ENCODE results near the gene CREB5.
A peak's percentile ranks its signal among the peaks of the same experiment; 100 is the strongest.

Gene CREB5

DNA sequence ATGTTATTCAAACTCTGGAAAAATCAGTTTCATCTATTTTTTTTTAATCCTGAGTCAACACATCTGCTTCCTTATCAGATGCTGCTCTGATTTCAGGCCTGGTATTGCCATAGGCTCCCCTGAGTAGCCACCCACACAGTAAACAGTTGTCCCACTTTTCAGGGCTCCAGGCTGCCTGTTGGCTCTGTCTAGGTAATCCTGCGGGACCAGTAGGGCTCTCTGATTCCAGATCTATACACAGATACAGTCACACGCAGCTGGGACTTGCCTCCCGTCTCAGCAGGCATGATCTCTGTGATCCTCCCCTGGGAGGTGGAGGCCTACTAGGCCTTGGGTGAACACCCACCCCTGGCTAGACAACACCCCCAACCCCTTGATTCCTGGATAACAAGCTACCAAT, 206.1 kb downstream of the CREB5 start:
- no peak for DNase-seq

GRCh38 chr7:28619256-28619655, 206.9 kb downstream of the CREB5 start:
- no peak for DNase-seq

GRCh38 chr7:28621369-28621841, 209.1 kb downstream of the CREB5 start:
- DNase-seq, result no peak

- no peak for DNase-seq
Observed at GRCh38 chr7:28623105-28623730, 210.9 kb downstream of the CREB5 start.

DNA sequence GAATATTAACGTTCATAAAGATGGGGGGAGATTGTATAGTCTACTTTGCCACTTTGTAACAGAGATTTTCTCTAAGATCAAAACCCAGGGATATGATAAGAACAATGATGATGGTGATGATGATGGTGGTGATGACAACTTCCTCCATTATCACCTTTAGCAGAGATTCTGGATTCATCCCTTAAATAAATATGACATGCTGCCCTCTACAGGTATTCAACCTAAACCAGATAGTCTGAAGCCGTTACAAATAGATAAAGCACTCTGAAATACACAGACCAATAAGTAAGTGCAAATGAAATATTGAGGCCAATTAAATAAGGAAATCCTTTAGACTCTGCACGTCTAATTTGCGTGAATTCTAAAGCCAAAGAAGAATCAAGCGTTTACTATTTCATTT, 211.5 kb downstream of the CREB5 start:
- no peak for DNase-seq

GRCh38 chr7:28625432-28625831, 213.1 kb downstream of the CREB5 start:
- DNase-seq, result no peak

- DNase-seq, result no peak
Observed at GRCh38 chr7:28626221-28626620, 213.9 kb downstream of the CREB5 start.

DNA sequence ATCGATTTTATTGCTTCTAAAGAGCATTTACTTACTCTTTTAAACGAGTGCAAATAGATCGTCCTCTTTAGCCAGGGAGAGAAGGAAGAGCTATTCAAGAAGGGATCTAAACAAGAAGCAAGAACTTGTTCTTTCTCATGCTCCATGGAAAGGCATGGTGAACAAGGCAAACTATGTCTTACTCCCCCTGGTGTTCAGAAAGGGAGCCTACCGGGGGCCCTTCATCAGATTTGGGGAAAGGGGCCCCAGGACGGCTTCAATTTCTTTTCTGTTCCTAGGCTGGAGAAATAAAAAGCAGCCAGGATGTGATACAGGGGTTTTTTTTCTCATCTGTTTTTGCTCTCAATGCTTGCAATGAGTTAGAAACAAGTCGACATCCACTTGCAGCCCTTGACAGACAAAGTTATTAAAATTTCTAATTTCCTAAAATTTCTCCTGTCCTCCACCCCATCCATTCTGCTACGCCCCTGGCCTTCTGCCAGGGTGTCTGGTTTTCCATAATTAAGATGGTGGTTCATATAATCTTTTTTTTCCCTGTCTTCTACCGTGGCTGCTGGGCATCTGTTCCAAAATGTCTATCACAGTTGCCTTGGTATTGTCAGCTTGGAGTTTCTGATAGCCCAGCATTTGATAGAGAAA, 214.4 kb downstream of the CREB5 start:
- peak; percentile 15 for DNase-seq

GRCh38 chr7:28627263-28627653, 214.9 kb downstream of the CREB5 start:
- no peak for DNase-seq

DNA sequence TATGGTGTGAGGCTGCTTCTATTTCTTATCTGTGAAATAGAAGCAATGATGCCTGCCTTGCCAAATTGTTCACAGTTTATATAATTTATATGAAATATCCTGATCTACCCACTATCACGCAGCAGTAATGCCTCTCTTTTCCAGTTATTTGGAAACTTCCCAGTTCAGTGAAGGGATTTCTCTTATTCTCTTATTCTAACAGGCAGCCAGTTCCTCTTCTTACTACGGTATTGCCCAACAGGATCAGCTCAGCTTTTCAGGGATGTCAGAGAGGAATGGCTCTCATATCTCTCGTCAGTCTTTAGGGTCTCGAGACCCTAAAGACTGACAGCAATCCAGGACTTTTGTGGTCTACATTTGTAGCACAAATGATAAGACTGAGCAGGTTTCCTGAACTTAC, 215.6 kb downstream of the CREB5 start:
- DNase-seq, result no peak

- DNase-seq, result no peak
Observed at GRCh38 chr7:28629216-28629842, 217.0 kb downstream of the CREB5 start.

DNA sequence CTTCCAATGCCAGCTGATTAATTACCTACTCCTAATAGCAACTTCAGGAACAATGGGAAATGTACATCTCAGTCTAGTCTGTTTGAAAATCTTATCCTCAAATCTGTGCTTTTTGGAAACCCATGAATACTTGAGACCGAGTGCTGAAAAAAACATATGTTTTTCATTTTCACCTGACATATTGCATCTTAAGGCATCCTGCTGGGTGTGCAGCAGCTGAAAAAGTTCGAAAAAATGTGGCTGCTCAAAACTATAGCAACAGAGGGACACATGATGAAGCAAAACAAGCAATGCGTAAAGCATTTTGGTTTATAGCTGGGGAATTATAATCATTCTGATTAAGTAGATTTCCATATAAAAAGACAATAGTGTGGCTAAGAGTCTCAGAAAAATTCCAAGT, 218.0 kb downstream of the CREB5 start:
- DNase-seq, result no peak

DNA sequence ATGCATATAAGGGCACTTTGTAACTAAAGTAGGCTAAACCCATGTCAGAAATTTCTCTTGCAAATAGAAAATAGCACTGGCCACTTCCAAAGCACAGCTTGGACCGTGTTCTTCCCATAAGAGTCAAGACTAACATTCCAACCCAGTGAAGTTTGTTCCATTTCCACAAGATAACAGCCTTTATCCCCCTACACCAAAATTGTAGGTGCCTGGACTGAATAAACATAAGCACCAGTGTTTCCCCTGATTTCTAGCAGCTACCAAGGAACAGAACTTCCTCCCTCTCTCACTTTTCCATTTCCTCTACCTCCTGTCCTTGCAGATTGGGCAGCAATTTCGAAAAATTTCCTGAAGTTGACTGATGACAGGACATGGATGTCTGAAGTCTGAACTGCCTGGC, 219.7 kb downstream of the CREB5 start:
- DNase-seq, result no peak

- DNase-seq, result no peak
Observed at GRCh38 chr7:28638914-28639313, 226.6 kb downstream of the CREB5 start.

DNA sequence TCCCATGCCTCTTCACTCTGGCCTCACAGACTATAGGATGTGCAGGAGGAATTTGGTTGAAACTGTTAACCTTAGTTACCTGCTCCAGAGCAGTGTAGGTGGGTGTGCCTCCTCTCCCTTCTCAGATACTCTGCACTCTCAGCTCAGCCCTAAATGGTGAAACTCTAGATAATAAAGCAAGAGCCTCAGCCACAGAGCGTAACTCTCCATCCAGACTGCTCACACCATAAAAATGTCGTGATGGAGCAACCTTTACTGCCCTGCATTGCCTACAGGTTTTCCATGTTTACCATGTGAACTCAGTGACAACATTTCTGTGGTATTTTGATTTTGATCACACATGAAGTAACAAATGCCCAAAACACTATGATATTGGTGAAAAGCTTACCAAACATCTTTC, 227.7 kb downstream of the CREB5 start:
- DNase-seq, result no peak

- DNase-seq, result no peak
Observed at GRCh38 chr7:28641752-28642545, 229.6 kb downstream of the CREB5 start.

GRCh38 chr7:28643188-28643569, 230.9 kb downstream of the CREB5 start:
- DNase-seq, result no peak

DNA sequence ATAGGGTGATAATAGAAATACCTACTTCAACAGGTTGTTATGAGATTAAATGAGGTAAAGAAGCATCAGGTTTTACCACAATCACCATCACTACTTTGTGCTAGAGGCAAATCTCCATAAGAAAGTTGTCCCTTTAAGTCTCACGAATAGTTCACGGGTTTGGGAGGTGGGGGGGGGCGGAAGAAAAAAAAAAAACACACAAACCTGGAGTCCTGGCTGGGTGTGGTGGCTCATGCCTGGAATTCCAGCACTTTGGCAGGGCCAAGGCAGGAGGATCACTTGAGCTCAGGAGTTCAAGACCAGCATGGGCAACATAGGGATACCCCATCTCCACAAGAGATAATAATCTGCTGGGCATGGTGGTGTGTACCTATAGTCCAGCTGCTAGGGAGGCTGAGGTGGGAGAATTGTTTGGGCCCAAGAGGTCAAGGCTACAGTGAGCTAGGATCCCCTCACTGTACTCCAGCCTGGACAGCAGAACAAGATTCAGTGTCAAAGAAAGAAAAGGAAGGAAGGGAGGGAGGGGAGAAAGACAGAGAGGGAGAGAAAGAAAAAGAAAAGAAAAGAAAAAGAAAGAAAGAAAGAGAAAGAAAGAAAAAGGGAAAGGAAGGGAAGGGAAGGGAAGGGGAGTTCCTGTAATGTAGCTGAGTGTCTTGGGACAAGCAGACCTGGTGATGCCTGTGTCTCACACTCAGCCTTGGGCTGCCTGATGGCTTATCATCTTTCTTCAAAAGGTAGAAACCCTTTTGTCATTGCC, 231.4 kb downstream of the CREB5 start:
- no peak for DNase-seq

- DNase-seq, result no peak
Observed at GRCh38 chr7:28645866-28646265, 233.5 kb downstream of the CREB5 start.

DNA sequence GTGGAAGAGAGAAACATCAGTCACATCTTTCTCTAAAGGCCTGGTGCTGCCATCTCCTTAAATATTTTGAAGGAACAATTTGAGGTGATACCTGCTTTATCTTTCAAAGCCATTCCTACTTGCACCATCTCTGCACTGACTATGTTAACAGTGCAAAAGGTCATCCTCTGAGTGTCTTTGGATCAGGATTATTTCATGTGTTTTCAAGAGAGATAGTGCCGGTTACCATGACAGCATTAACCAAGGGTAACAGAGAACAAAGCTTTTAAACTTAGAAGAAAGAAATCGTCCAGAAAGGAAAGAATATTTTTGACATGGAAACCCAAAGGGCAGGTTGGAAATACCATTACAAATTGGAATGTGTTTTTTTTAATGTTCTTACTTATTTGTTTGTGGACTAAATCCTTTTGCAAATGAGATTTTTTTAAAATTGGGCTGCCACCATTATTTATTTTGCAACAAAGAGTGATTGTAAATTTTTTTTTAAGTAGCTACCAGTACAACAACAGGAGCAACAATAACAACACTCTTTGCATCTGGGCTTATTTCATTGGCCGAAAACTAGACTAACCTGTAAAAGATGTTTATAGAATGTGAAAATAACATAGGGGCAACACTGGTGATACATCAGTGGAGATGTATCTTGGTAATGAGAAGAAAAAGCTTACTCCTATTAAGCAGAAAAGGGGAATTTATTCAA, 234.2 kb downstream of the CREB5 start:
- DNase-seq, result no peak

- DNase-seq, result no peak
Observed at GRCh38 chr7:28647076-28647421, 234.7 kb downstream of the CREB5 start.

- no peak for DNase-seq
Observed at GRCh38 chr7:28649189-28649588, 236.9 kb downstream of the CREB5 start.

Data from CD4-positive, alpha-beta T cell treated with Interleukin-17A for 4 hours (primary cell).